Ishikawa (cell line): ENCODE measurements around the gene PGAM2.

ENCODE experiments used
- CEBPB ChIP-seq: IDR thresholded peaks from 2 replicates; pipeline ENCODE4 v1.6.1; 2012
- CREB1 ChIP-seq: IDR thresholded peaks from 2 replicates; pipeline ENCODE4 v1.6.1; 2012; ENCODE audit warnings: low read depth
- EGR1 ChIP-seq: IDR thresholded peaks from 2 replicates; pipeline ENCODE4 v1.6.1; 2012
- EP300 ChIP-seq: IDR thresholded peaks from 2 replicates; pipeline ENCODE4 v1.6.1; 2012; ENCODE audit warnings: borderline replicate concordance
- FOXM1 ChIP-seq: IDR thresholded peaks from 2 replicates; pipeline ENCODE4 v1.6.1; 2012; ENCODE audit warnings: low read depth, borderline replicate concordance
- MAX ChIP-seq: IDR thresholded peaks from 2 replicates; pipeline ENCODE4 v1.6.1; 2012
- NFIC ChIP-seq: IDR thresholded peaks from 2 replicates; pipeline ENCODE4 v1.6.1; 2012
- RAD21 ChIP-seq: IDR thresholded peaks from 2 replicates; pipeline ENCODE4 v1.6.1; 2012; ENCODE audit warnings: low read depth
- REST ChIP-seq: IDR thresholded peaks from 2 replicates; pipeline ENCODE4 v1.6.1; 2012; ENCODE audit warnings: low read depth, mild to moderate bottlenecking
- TAF1 ChIP-seq: IDR thresholded peaks from 2 replicates; pipeline ENCODE4 v1.6.1; 2012; ENCODE audit warnings: low read depth, mild to moderate bottlenecking
- TCF12 ChIP-seq: IDR thresholded peaks from 2 replicates; pipeline ENCODE4 v1.6.1; 2012; ENCODE audit warnings: low read depth
- TEAD4 ChIP-seq: IDR thresholded peaks from 2 replicates; pipeline ENCODE4 v1.6.1; 2012
- USF1 ChIP-seq: IDR thresholded peaks from 2 replicates; pipeline ENCODE4 v1.6.1; 2012
- YY1 ChIP-seq: IDR thresholded peaks from 2 replicates; pipeline ENCODE4 v1.6.1; 2012; ENCODE audit warnings: low read depth
- ZBTB7A ChIP-seq: IDR thresholded peaks from 2 replicates; pipeline ENCODE4 v1.6.1; 2012; ENCODE audit warnings: low read depth

The PGAM2 gene

GRCh38 chr7:44065431-44066110 is at the start of gene PGAM2:
TSS of gene PGAM2 (minus strand) at chr7:44065567. CDS start at chr7:44065529, 38 bp downstream.
- no peak for TF ChIP-seq FOXM1
- no peak for TF ChIP-seq CREB1
- no peak for TF ChIP-seq CEBPB
- 0 out of 2 replicates have a peak, but pooled peaks have one; percentile 16 for TF ChIP-seq YY1

GRCh38 chr7:44114586-44115310 is 49.4 kb upstream of the PGAM2 start:
- TF ChIP-seq TAF1 = no peak
- TF ChIP-seq EGR1 = no peak
- no peak for TF ChIP-seq USF1
- no peak for TF ChIP-seq RAD21
- TF ChIP-seq FOXM1 = no peak
- TF ChIP-seq MAX = no peak
- no peak for TF ChIP-seq YY1
- TF ChIP-seq CEBPB = no peak
- TF ChIP-seq EP300 = no peak
- no peak for TF ChIP-seq ZBTB7A
- no peak for TF ChIP-seq CREB1
- TF ChIP-seq NFIC = no peak
- TF ChIP-seq TEAD4 = no peak
- no peak for TF ChIP-seq REST
- no peak for TF ChIP-seq TCF12

DNA sequence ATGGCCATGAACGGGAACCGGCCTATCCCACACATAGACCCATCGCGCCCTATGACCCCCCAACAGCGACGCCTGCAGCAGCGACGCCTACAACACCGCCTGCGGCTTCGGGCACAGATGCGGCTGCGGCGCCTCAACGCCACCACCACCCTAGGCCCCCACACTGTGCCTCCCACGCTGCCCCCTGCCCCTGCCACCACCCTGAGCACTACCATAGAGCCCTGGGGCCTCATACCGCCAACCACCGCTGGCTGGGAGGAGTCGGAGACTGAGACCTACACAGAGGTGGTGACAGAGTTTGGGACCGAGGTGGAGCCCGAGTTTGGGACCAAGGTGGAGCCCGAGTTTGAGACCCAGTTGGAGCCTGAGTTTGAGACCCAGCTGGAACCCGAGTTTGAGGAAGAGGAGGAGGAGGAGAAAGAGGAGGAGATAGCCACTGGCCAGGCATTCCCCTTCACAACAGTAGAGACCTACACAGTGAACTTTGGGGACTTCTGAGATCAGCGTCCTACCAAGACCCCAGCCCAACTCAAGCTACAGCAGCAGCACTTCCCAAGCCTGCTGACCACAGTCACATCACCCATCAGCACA is 48.5 kb upstream of the PGAM2 start:
- TF ChIP-seq CREB1 (no peak), TEAD4 (no peak)

DNA sequence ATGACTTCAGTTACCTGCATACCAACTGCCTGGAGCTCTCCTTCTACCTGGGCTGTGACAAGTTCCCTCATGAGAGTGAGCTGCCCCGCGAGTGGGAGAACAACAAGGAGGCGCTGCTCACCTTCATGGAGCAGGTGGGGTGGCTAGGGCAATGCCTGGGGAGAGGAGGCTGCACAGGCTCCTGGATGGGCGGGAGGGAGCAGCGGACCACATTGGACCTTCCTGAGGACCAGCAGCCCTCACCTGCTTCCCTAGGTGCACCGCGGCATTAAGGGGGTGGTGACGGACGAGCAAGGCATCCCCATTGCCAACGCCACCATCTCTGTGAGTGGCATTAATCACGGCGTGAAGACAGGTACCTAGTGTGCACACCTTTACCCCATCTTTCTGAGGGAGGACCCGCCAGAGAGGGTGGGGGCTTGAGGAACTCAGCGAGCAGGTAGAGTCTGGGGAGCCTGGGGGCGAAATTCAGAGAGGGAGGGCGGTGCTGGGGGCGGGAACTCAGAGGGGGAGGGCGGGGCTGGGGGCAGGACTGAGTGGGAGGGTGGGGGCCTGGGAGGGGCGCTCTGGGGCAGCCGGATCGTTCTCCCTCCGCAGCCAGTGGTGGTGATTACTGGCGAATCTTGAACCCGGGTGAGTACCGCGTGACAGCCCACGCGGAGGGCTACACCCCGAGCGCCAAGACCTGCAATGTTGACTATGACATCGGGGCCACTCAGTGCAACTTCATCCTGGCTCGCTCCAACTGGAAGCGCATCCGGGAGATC is 47.8 kb upstream of the PGAM2 start:
- TF ChIP-seq REST (no peak), CREB1 (no peak), FOXM1 (no peak), YY1 (no peak), CEBPB (no peak), ZBTB7A (no peak), TEAD4 (no peak), MAX (no peak), EP300 (no peak), TAF1 (no peak), NFIC (no peak), RAD21 (no peak), TCF12 (no peak), USF1 (no peak)

GRCh38 chr7:44112231-44112996 is 47.0 kb upstream of the PGAM2 start:
- TF ChIP-seq ZBTB7A (no peak), EP300 (no peak), NFIC (no peak)
